IMR-90 (cell line): ENCODE results near the gene LEUTX. TPM values are rescaled to one million over a fixed set of nuclear protein-coding genes. Genes with fewer than 3 reads are reported as not detected.
"Not testable (repeated sequence)": the region's sequence is repeated elsewhere in the genome, so short reads cannot be mapped to it uniquely, and the experiment has no call there.

Experiments
- ATAC-seq: fragments of 200-7000 bp; cut with Tn5 transposase; 2 replicates; pipeline ENCODE4 v1.9.1; 2020; ENCODE audit warnings: low read depth, mild to moderate bottlenecking, moderate library complexity
- BruUV-seq: library from RNA; stranded (reverse); fragments of 400-500 nt; replicated peaks from 2 replicates; lab custom pipeline; 2021; lab: Mats Ljungman, UMichigan
- CTCF ChIA-PET: fragments of 300-600 bp; formaldehyde crosslinking; extraction: SDS; loops from one replicate; lab custom pipeline; 2021; ENCODE audit warnings: antibody characterized with exemption; lab: Yijun Ruan, JAX
- POLR2A ChIA-PET: fragments of 300-600 bp; sonication (Branson Sonifier 250); formaldehyde crosslinking; loops from one replicate; lab custom pipeline; 2022; ENCODE audit warnings: antibody characterized with exemption; ENCODE audit not compliant: unreplicated experiment; lab: Charles Lee
- DNase-seq: peaks from one replicate; pipeline ENCODE4 v3.0.0; 2013
- H2AFZ ChIP-seq: replicated peaks from 2 replicates; pipeline ENCODE3; 2013; ENCODE audit warnings: low read length, mild to moderate bottlenecking; ENCODE audit not compliant: poor library complexity
- H2AK5ac ChIP-seq: 2 replicates; pipeline ENCODE4 v1.6.1; 2013; ENCODE audit warnings: low read depth, low read length, inconsistent platforms
- H2AK9ac ChIP-seq: replicated peaks from 2 replicates; pipeline ENCODE3; 2013; ENCODE audit warnings: mild to moderate bottlenecking, low read depth, low read length, moderate library complexity; ENCODE audit not compliant: poor library complexity
- H2BK120ac ChIP-seq: 2 replicates; pipeline ENCODE4 v1.6.1; 2013; ENCODE audit warnings: low read depth, low read length, inconsistent platforms
- H2BK15ac ChIP-seq: 3 replicates; pipeline ENCODE4 v1.6.1; 2013; ENCODE audit warnings: low read depth, low read length, inconsistent platforms
- H2BK20ac ChIP-seq: 2 replicates; pipeline ENCODE4 v1.6.1; 2013; ENCODE audit warnings: low read depth, mild to moderate bottlenecking, inconsistent platforms, low read length, moderate library complexity
- H2BK5ac ChIP-seq: 2 replicates; pipeline ENCODE4 v1.6.1; 2013; ENCODE audit warnings: mild to moderate bottlenecking, low read depth, low read length, inconsistent platforms; ENCODE audit not compliant: poor library complexity, severe bottlenecking
- H3K14ac ChIP-seq: replicated peaks from 2 replicates; pipeline ENCODE4 v1.6.1; 2013; ENCODE audit warnings: low read depth, low read length, inconsistent platforms
- H3K18ac ChIP-seq: 2 replicates; pipeline ENCODE4 v1.6.1; 2013; ENCODE audit warnings: low read depth, low read length, control low read depth
- H3K23ac ChIP-seq: 2 replicates; pipeline ENCODE4 v1.6.1; 2013; ENCODE audit warnings: low read depth, low read length, inconsistent platforms
- H3K27ac ChIP-seq: 2 replicates; pipeline ENCODE4 v1.5.1; 2013; ENCODE audit warnings: mild to moderate bottlenecking, control low read depth, low read length; ENCODE audit not compliant: insufficient read depth
- H3K27me3 ChIP-seq: 2 replicates; pipeline ENCODE4 v1.6.1; 2013; ENCODE audit warnings: low read length; ENCODE audit not compliant: control insufficient read depth, insufficient read depth
- H3K36me3 ChIP-seq: 2 replicates; pipeline ENCODE4 v1.6.1; 2013; ENCODE audit warnings: low read length, mixed read lengths; ENCODE audit not compliant: control insufficient read depth, insufficient read depth
- H3K4ac ChIP-seq: 2 replicates; pipeline ENCODE4 v1.6.1; 2013; ENCODE audit warnings: low read depth, low read length, inconsistent platforms
- H3K4me1 ChIP-seq: 2 replicates; pipeline ENCODE4 v1.6.1; 2013; ENCODE audit warnings: low read length, mixed read lengths; ENCODE audit not compliant: control insufficient read depth, insufficient read depth
- H3K4me2 ChIP-seq: 2 replicates; pipeline ENCODE4 v1.6.1; 2013; ENCODE audit warnings: low read depth, mild to moderate bottlenecking, control low read depth, low read length, moderate library complexity
- H3K4me3 ChIP-seq: 2 replicates; pipeline ENCODE4 v1.5.1; 2013; ENCODE audit warnings: low read depth, mild to moderate bottlenecking, control low read depth, low read length, moderate library complexity; ENCODE audit not compliant: insufficient read depth
- H3K56ac ChIP-seq: 2 replicates; pipeline ENCODE4 v1.6.1; 2013; ENCODE audit warnings: low read length, inconsistent platforms; ENCODE audit not compliant: insufficient read depth; ENCODE audit errors: extremely low read depth
- H3K79me1 ChIP-seq, 2 experiments: 2 replicates each; pipeline ENCODE4 v1.6.1; 2013; ENCODE audit warnings: low read length in 2 of 2, inconsistent platforms in 1 of 2, low read depth in 1 of 2
- H3K9ac ChIP-seq: 2 replicates; pipeline ENCODE4 v1.6.1; 2013; ENCODE audit warnings: low read depth, low read length, control low read depth
- H3K9me1 ChIP-seq: 2 replicates; pipeline ENCODE4 v1.6.1; 2013; ENCODE audit warnings: low read length, inconsistent platforms; ENCODE audit not compliant: insufficient read depth
- H3K9me3 ChIP-seq: 2 replicates; pipeline ENCODE4 v1.6.1; 2013; ENCODE audit warnings: low read length; ENCODE audit not compliant: control insufficient read depth, insufficient read depth
- H4K20me1 ChIP-seq: 2 replicates; pipeline ENCODE4 v1.6.1; 2013; ENCODE audit warnings: low read length, inconsistent platforms; ENCODE audit not compliant: insufficient read depth
- H4K5ac ChIP-seq: 2 replicates; pipeline ENCODE4 v1.6.1; 2013; ENCODE audit warnings: mild to moderate bottlenecking, low read depth, low read length, control low read depth
- H4K8ac ChIP-seq, 2 experiments: 2 replicates each; pipeline ENCODE4 v1.6.1; 2013; ENCODE audit warnings: low read depth in 2 of 2, low read length in 2 of 2, control low read depth in 1 of 2, inconsistent platforms in 1 of 2
- H4K91ac ChIP-seq: 2 replicates; pipeline ENCODE4 v1.6.1; 2013; ENCODE audit warnings: low read depth, low read length, inconsistent platforms; ENCODE audit not compliant: insufficient read depth
- WGBS, 2 experiments: methylation state at CpG; one replicate each; pipeline versions ENCODE4 v1.1.5 to v1.1.7; 2013; ENCODE audit warnings: missing lambda C conversion rate in 2 of 2; ENCODE audit not compliant: insufficient read length in 1 of 2; ENCODE audit errors: extremely low coverage in 2 of 2; 5-methylcytosine and 5-hydroxymethylcytosine counted together
- dilution Hi-C: fragments of 300-500 bp; cut with HindIII; formaldehyde crosslinking; loops from one replicate; pipeline ENCODE4 v1.14.3; 2018; ENCODE audit warnings: low sequenced_read_pairs; ENCODE audit not compliant: unreplicated experiment
- in situ Hi-C: fragments of 300-500 bp; cut with MboI; formaldehyde crosslinking; loops from 3 replicates; pipeline ENCODE4 v1.14.3; 2019; ENCODE audit warnings: low sequenced_read_pairs, inconsistent platforms, mixed read lengths
- intact Hi-C: fragments of 100-400 bp; cut with micrococcal nuclease; formaldehyde crosslinking; loops from 2 replicates; pipeline ENCODE4 v1.10.0; 2022
- polyA plus RNA-seq, 3 experiments: library from polyadenylated mRNA; depleted of rRNA; stranded (reverse); fragments of >200 nt; gene quantifications; 2 replicates each; pipeline ENCODE4 v1.2.3, GENCODE V29; 2012; ENCODE audit warnings: low replicate concordance in 1 of 3
- total RNA-seq: library from RNA; depleted of rRNA; stranded (reverse); fragments of >200 nt; gene quantifications from 2 replicates; pipeline ENCODE4 v1.2.3, GENCODE V29; 2012

Gene LEUTX
- total and polyA plus RNA-seq, 2 of the 4 experiments (the other 2 are of a cell fraction), result not detected

DNA sequence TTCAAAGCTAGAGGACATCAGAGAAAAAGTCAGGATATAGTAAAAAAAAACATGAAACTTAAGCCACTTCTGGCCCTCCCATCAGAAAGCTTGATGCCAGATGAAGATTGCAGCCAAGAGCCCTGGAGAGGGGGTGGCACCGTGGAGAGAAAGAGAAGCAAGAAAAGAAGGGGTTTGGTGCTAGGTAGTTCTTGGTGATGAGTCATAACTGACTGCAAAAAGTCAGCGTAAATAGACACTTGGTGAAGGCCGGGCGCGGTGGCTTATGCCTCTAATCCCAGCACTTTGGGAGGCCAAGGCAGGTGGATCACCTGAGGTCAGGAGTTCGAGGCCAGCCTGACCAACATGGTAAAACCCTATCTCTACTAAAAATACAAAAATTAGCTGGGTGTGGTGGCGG, 30.0 kb downstream of the LEUTX start:
- H4K8ac ChIP-seq, H3K18ac ChIP-seq, H3K14ac ChIP-seq, dilution Hi-C loops, H3K79me1 ChIP-seq, H2AFZ ChIP-seq, intact Hi-C loops, H2BK20ac ChIP-seq, H3K9me1 ChIP-seq, H3K4me3 ChIP-seq, H3K23ac ChIP-seq, H3K36me3 ChIP-seq, H3K4me1 ChIP-seq, H4K5ac ChIP-seq, H4K20me1 ChIP-seq, H2AK9ac ChIP-seq, BruUV-seq, H2AK5ac ChIP-seq, H4K91ac ChIP-seq, in situ Hi-C loops, H3K4me2 ChIP-seq, CTCF ChIA-PET, H3K9me3 ChIP-seq, H3K56ac ChIP-seq, POLR2A ChIA-PET, ATAC-seq, H2BK15ac ChIP-seq, H2BK120ac ChIP-seq, H3K4ac ChIP-seq, H2BK5ac ChIP-seq, H3K27me3 ChIP-seq, DNase-seq, H3K9ac ChIP-seq, H3K27ac ChIP-seq: not testable (repeated sequence)
- WGBS, 2 experiments, result no CpG with 5 or more reads among the region's 7 CpGs
